Measurements from ENCODE around the gene GUCY1B1.

DNA sequence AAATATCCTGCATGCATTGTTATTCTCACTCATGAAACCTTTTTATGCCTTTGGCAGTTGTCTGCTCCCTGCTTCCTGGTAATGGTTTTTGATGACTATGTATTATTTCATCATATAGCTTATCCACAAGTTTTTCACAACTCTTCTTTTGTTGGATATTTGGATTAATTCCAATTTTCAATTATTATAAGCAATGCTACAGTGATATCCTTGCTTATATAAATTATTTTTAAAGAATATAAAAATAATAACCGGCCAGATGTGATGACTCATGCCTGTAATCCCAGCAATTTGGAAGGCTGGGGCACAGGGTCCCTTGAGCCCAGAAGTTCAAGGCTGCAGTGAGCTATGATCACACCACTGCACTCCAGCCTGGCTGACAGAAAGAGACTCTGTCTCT, 60.2 kb downstream of the GUCY1B1 start:
- TF ChIP-seq, protein P1, sequence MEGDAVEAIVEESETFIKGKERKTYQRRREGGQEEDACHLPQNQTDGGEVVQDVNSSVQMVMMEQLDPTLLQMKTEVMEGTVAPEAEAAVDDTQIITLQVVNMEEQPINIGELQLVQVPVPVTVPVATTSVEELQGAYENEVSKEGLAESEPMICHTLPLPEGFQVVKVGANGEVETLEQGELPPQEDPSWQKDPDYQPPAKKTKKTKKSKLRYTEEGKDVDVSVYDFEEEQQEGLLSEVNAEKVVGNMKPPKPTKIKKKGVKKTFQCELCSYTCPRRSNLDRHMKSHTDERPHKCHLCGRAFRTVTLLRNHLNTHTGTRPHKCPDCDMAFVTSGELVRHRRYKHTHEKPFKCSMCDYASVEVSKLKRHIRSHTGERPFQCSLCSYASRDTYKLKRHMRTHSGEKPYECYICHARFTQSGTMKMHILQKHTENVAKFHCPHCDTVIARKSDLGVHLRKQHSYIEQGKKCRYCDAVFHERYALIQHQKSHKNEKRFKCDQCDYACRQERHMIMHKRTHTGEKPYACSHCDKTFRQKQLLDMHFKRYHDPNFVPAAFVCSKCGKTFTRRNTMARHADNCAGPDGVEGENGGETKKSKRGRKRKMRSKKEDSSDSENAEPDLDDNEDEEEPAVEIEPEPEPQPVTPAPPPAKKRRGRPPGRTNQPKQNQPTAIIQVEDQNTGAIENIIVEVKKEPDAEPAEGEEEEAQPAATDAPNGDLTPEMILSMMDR (IDR thresholded peaks at IDR 0.05), result no peak
- no peak for TF ChIP-seq FOXM1 (IDR thresholded peaks at IDR 0.05; ENCODE audit: low read depth)
- no peak for TF ChIP-seq YY1 (IDR thresholded peaks at IDR 0.05; ENCODE audit: low read depth)
- no peak for TF ChIP-seq RFX5 (IDR thresholded peaks at IDR 0.05; ENCODE audit: low read length)
- TF ChIP-seq, protein P2, sequence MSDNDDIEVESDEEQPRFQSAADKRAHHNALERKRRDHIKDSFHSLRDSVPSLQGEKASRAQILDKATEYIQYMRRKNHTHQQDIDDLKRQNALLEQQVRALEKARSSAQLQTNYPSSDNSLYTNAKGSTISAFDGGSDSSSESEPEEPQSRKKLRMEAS (IDR thresholded peaks at IDR 0.05; ENCODE audit: low read depth), result no peak
- TF ChIP-seq RAD21 (IDR thresholded peaks at IDR 0.05; ENCODE audit: low read length), result no peak
- no peak for TF ChIP-seq JUND (IDR thresholded peaks at IDR 0.05)
- no peak for TF ChIP-seq SIN3A (IDR thresholded peaks at IDR 0.05; ENCODE audit: borderline replicate concordance, low read depth, low read length)
- TF ChIP-seq NRF1 (IDR thresholded peaks at IDR 0.05; ENCODE audit: low read depth, low read length), result no peak
- TF ChIP-seq GABPA (IDR thresholded peaks at IDR 0.05; ENCODE audit: low read depth), result no peak
- no peak for TF ChIP-seq GATA2 (CRISPR knock-in tag; IDR thresholded peaks at IDR 0.05)

All from SK-N-SH (cell line).